DND-41 (cell line): ENCODE measurements around the gene KLHL14.

Experiments
- CTCF ChIP-seq: IDR thresholded peaks from 2 replicates; pipeline ENCODE4 v1.5.1; 2012; ENCODE audit warnings: borderline replicate concordance, low read length, moderate library complexity, mild to moderate bottlenecking; ENCODE audit not compliant: poor library complexity, severe bottlenecking; ENCODE audit errors: extremely low read depth
- EZH2 ChIP-seq: IDR thresholded peaks from 3 replicates; pipeline ENCODE4 v1.6.1; 2012; ENCODE audit warnings: borderline replicate concordance, low read depth, mild to moderate bottlenecking, moderate library complexity, low read length, inconsistent platforms; ENCODE audit not compliant: severe bottlenecking

GRCh38 chr18:32623563-32623962, 149.3 kb downstream of the KLHL14 start:
- TF ChIP-seq CTCF (no peak), EZH2 (no peak)
